Keratinocyte (primary cell): Measurements from ENCODE around the gene ATP2A3. TPM values are rescaled to one million over a fixed set of nuclear protein-coding genes. Genes with fewer than 3 reads are reported as not detected.

ENCODE experiments used
- DNase-seq: peaks from one replicate; pipeline ENCODE4 v3.0.0-alpha.2; 2011; ENCODE audit warnings: low read depth, missing footprints, low spot score
- FAIRE-seq: peaks from 2 replicates; lab custom pipeline; 2011; peaks lifted over from hg19 to GRCh38; lab: Jason Lieb, UNC
- H2AFZ ChIP-seq: 2 replicates; pipeline ENCODE4 v1.6.0; 2012; ENCODE audit warnings: low read length, control low read depth, inconsistent platforms; ENCODE audit not compliant: control insufficient read depth
- H3K27ac ChIP-seq: 2 replicates; pipeline ENCODE4 v1.5.1; 2011; ENCODE audit warnings: low read length; ENCODE audit not compliant: control insufficient read depth, insufficient read depth
- H3K27me3 ChIP-seq: 3 replicates; pipeline ENCODE4 v1.6.0; 2011; ENCODE audit warnings: low read length; ENCODE audit not compliant: control insufficient read depth, insufficient read depth; ENCODE audit errors: extremely low read depth
- H3K36me3 ChIP-seq, 2 experiments: 2 replicates in 1 of 2; 3 replicates in 1 of 2; pipeline ENCODE4 v1.5.1; 2011; ENCODE audit warnings: low read length in 2 of 2, mild to moderate bottlenecking in 1 of 2; ENCODE audit not compliant: control insufficient read depth in 2 of 2, insufficient read depth in 2 of 2; ENCODE audit errors: extremely low read depth in 1 of 2
- H3K4me1 ChIP-seq: 3 replicates; pipeline ENCODE4 v1.5.1; 2011; ENCODE audit warnings: low read length; ENCODE audit not compliant: control insufficient read depth, insufficient read depth; ENCODE audit errors: extremely low read depth
- H3K4me2 ChIP-seq: 3 replicates; pipeline ENCODE4 v1.6.0; 2011; ENCODE audit warnings: low read depth, low read length; ENCODE audit not compliant: control insufficient read depth, insufficient read depth; ENCODE audit errors: extremely low read depth
- H3K4me3 ChIP-seq, 3 experiments: fragments of 200-600 bp in 1 of 3; sonication (generic) in 1 of 3; 2 replicates in 2 of 3; 3 replicates in 1 of 3; pipeline ENCODE4 v1.5.1; 2011 to 2016; ENCODE audit warnings: low read length in 3 of 3, mild to moderate bottlenecking in 3 of 3, control low read depth in 2 of 3, inconsistent platforms in 1 of 3, low read depth in 1 of 3, mixed read lengths in 1 of 3, mixed run types in 1 of 3, moderate library complexity in 1 of 3; ENCODE audit not compliant: control insufficient read depth in 2 of 3, insufficient read depth in 2 of 3; ENCODE audit errors: extremely low read depth in 1 of 3
- H3K79me2 ChIP-seq: 2 replicates; pipeline ENCODE4 v1.6.0; 2012; ENCODE audit warnings: low read length; ENCODE audit not compliant: control insufficient read depth, insufficient read depth
- H3K9ac ChIP-seq: 3 replicates; pipeline ENCODE4 v1.6.0; 2011; ENCODE audit warnings: low read length; ENCODE audit not compliant: control insufficient read depth, insufficient read depth; ENCODE audit errors: extremely low read depth
- H3K9me1 ChIP-seq: 3 replicates; pipeline ENCODE4 v1.6.0; 2011; ENCODE audit warnings: low read length; ENCODE audit not compliant: control insufficient read depth, insufficient read depth; ENCODE audit errors: extremely low read depth
- H3K9me3 ChIP-seq: 2 replicates; pipeline ENCODE4 v1.5.1; 2012; ENCODE audit warnings: low read depth, low read length; ENCODE audit not compliant: control insufficient read depth
- H4K20me1 ChIP-seq: 3 replicates; pipeline ENCODE4 v1.6.0; 2011; ENCODE audit warnings: low read length; ENCODE audit not compliant: control insufficient read depth, insufficient read depth; ENCODE audit errors: extremely low read depth
- CTCF ChIP-seq, 3 experiments: IDR thresholded peaks in 1 of 3; conservative IDR thresholded peaks in 1 of 3; optimal IDR thresholded peaks in 1 of 3; 2 replicates in 2 of 3; 3 replicates in 1 of 3; pipeline versions ENCODE3 to v1.5.1; 2011; ENCODE audit warnings: low read length in 3 of 3, mild to moderate bottlenecking in 3 of 3, moderate library complexity in 2 of 3, control low read depth in 1 of 3, inconsistent platforms in 1 of 3; ENCODE audit not compliant: insufficient read depth in 2 of 3; ENCODE audit errors: extremely low read depth in 1 of 3
- EZH2 ChIP-seq: IDR thresholded peaks from one replicate; pipeline ENCODE4 v1.6.1; 2012; ENCODE audit warnings: inconsistent platforms, mild to moderate bottlenecking, low read length, moderate library complexity
- dilution Hi-C: fragments of 300-500 bp; cut with MboI; formaldehyde crosslinking; loops from one replicate; pipeline ENCODE4 v1.7.0; 2020; ENCODE audit warnings: low sequenced_read_pairs; ENCODE audit not compliant: extremely low pct_ligation_motif_present
- polyA plus RNA-seq, 5 experiments: library from polyadenylated mRNA; depleted of rRNA in 3 of 5; stranded (reverse) in 3 of 5; stranded (forward) in 1 of 5; unstranded in 1 of 5; fragments of >200 nt; gene quantifications; 1 replicate in 1 of 5; 2 replicates in 3 of 5; 3 replicates in 1 of 5; pipeline versions ENCODE4 v1.2.1 to v1.2.3, GENCODE V29; 2011 to 2012; ENCODE audit warnings: missing spikeins in 2 of 5, low read depth in 1 of 5, low replicate concordance in 1 of 5

ATP2A3 gene
- polyA plus RNA-seq, 1 donor (not counting 4 experiments of a cell fraction or from before 2014, with no cell fraction given), result 0.13 TPM

GRCh38 chr17:3980381-3981014, 16.3 kb upstream of the ATP2A3 start:
- dilution Hi-C loops, result no loop called here
- Histone ChIP-seq H3K27me3 (peaks cover under 1% of the 10 kb centered on the region), H3K9me3 (no peaks in the 10 kb centered on the region), H3K9ac (no peak overlapping the region), H3K27ac (no peak overlapping the region), H3K4me1 (no peaks in the 10 kb centered on the region), H3K9me1 (no peaks in the 10 kb centered on the region), H3K79me2 (no peaks in the 10 kb centered on the region), H4K20me1 (no peaks in the 10 kb centered on the region), H3K36me3 (no peaks in the 10 kb centered on the region), H3K4me3 (no peak overlapping the region), H2AFZ (no peak overlapping the region), H3K4me2 (no peak overlapping the region)
- FAIRE-seq (no peak), DNase-seq (no peak)
- no peak for TF ChIP-seq CTCF (optimal IDR thresholded peaks at IDR 0.05 in 1 of 3, IDR thresholded peaks at IDR 0.05 in 1 of 3, conservative IDR thresholded peaks at IDR 0.05 in 1 of 3; ENCODE audit: extremely low read depth in 1 of 3, insufficient read depth in 2 of 3, low read length in 3 of 3)
- TF ChIP-seq EZH2, result no peak

- Histone ChIP-seq H4K20me1 (no peaks in the 10 kb centered on the region), H3K79me2 (no peaks in the 10 kb centered on the region), H3K27ac (no peak overlapping the region), H3K4me1 (no peaks in the 10 kb centered on the region), H3K9me1 (no peaks in the 10 kb centered on the region), H3K4me2 (no peak overlapping the region), H3K4me3 (no peak overlapping the region), H3K27me3 (no peaks in the 10 kb centered on the region), H3K36me3 (no peaks in the 10 kb centered on the region), H2AFZ (no peak overlapping the region), H3K9ac (no peak overlapping the region), H3K9me3 (peaks cover 2% of the 10 kb centered on the region)
- no peak for DNase-seq
- dilution Hi-C loops, result no loop called here
- FAIRE-seq, result no peak
- no peak for TF ChIP-seq CTCF (optimal IDR thresholded peaks at IDR 0.05 in 1 of 3, IDR thresholded peaks at IDR 0.05 in 1 of 3, conservative IDR thresholded peaks at IDR 0.05 in 1 of 3; ENCODE audit: extremely low read depth in 1 of 3, insufficient read depth in 2 of 3, low read length in 3 of 3)
- no peak for TF ChIP-seq EZH2
These were observed 15.0 kb upstream of the ATP2A3 start for GRCh38 chr17:3979290-3979611.
